GM04503 (cell line): Measurements from ENCODE around the gene HERPUD1.
A peak's percentile ranks its signal among the peaks of the same experiment; 100 is the strongest.

Source experiments
- DNase-seq: peaks from one replicate; pipeline ENCODE4 v3.0.0-alpha.2; 2012; ENCODE audit warnings: low read depth

The HERPUD1 gene

GRCh38 chr16:56910654-56911539 is 21.0 kb upstream of the HERPUD1 start:
- DNase-seq: peak; percentile 64

DNA sequence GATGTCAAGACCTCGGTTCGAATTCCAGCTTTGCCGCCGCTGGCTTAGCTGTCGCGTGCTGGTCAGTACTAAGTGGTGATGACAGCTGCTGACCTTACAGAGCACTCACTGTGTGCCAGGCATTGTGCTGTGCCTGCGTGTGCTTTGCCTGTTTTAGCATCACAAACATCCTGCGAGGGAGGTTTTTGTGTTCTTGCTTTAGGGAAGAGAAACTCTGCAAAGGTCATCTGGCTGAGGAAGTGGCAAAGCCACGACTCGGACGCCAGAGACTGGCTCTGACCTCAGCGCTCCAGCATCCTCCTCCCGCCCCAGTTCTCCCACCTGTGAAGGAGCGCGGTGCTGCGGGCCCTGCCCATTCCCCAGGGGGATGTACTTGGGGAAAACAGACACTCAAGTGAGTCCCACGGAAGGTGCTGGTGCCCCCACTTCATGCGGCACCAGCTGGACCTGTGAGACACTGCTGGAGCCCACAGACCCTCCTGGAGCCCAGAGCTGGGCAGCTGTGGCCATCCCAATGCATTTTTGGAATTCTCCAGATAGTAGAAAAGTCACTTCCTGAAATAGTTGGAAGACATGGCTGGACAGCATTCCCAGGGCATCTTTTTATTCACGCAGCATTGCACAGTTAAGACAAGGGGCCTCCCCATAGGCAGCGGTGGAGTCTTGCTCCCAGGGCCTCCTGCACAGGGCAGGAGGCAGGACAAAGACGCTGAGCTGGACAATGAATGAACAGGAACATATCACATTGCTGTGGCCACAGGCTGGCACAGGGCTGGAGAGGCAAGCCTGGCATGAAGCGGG is 20.0 kb upstream of the HERPUD1 start:
- DNase-seq: no peak

GRCh38 chr16:56912746-56913708 is 18.9 kb upstream of the HERPUD1 start:
- peak; percentile 87 for DNase-seq

DNA sequence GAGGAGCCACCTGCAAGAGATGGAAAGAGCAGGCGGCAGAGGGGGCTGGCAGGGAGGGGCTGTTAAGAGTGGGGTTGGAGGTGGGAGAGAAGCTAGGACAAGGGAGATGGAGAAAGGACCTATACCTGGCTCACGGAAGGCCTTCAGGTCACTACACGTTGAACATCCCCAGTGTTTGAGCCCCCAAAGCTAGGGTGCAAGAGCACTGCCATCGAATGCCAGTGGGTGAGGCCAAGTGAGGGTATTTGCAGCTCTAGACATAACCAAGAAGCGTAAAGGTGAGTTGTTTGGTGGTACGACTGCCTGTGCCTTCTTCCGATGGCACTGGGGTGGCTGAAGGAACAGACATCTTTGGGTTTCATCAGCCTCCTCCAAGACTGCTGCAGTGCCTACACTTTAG is 17.0 kb upstream of the HERPUD1 start:
- DNase-seq: no peak

DNA sequence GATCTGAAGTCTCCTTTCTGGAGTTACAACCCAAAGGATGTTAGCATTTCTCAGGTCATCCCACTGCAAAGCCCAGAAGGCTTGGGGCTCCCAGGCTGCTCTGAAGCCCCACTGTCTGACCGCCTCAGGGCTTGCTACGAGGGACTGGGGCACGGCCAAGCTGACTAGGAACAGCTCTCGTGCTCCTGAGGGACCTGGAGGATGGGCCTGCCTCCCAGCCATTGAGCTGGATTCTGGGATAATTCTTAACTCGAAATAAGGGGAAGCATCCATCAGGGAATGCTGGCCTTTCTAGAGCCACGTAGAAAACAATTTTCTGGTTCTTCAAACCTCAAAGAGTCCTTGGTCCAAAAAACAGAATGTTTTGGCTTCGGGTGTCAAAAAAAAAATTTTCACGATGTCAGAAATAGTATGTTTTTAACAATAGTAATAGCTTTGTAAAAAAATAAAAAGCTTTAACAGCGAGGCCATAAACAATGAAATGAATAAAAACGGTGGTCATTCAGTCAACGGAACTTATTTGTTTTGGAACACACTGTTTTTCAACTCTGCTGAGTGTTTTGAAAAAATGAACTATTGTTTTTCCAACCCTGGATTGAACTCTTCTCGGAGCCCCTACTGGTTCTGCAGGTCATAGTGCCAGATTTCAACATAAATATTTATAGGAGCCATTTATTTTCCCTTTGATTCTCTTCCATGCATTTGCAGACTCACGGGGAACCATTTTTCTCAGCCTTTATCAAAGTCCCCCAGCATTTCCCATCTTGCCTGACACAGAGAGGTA is 16.4 kb upstream of the HERPUD1 start:
- no peak for DNase-seq

- DNase-seq: no peak
Observed at GRCh38 chr16:56916571-56917403, 15.2 kb upstream of the HERPUD1 start.

GRCh38 chr16:56918467-56919012 is 13.4 kb upstream of the HERPUD1 start:
- DNase-seq: no peak

DNA sequence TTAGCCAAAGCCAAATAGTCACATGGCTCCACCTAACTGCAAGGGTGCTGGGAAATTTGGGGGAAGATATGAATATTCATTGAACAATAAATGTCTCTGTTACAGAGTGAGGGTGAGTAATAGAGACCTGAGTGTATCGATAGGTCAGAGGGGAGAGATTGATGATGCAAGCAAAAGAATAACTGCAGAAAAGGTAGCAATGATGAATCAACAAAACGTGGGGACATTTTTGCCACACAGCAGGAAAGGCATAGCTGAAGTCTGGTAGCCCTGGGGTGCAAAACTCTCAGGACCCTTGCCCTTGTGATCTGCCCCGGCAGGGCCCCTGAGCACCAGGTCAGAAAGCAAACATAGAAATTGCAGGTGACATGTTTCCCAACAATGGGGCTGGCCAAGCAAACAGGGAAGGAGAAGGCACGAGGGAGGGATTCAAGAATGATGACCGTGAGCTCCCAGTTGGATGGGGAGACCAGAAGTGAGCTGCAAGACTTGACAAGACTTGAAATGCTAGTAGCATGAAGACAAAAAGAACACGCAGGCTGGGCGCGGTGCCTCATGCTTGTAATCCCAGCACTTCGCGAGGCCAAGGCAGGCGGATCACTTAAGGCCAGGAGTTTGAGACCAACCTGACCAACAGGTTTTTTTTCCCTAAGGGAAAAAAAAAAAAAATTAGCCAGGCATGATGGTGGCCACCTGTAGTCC is 12.7 kb upstream of the HERPUD1 start:
- DNase-seq: no peak

DNA sequence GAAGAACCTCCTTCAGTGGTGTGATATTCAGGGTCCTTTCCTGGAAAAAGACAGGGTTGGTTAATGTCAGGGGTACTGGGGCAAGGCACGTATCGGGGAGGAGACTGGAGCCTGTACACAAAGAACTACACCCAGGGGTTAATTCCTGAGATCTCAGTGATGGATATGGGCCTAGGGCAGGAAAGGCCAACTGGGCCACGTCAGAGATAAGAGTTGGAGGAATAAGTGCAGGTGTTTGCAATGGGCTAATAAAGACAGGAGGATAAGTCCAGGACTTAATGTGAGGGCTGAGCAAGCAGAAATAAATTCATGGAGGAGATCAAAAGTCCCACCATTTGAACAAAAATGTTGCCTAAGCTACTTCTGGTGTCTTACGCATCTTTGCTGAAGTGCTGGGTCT is 10.4 kb upstream of the HERPUD1 start:
- no peak for DNase-seq

- DNase-seq: no peak
Observed at GRCh38 chr16:56923481-56924091, 8.4 kb upstream of the HERPUD1 start.

DNA sequence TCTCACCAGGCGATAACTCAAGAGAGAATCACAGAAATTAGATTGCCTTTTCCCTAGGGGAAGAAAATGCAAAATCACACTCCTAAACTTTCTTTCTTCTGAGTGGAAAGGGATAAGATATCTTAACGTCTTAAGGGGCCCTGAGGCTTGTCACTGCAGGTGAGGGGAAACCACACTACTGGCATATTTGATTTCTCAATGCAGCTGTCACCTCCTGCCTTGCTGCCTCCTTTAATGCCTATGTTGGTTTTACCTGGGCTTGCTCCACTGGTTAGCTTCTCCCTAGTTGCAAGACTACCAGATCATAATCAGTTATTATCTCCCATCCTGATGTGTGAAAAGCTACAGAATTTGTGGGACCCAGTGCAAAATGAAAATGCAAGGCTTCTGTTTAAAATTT is 4.5 kb upstream of the HERPUD1 start:
- DNase-seq: no peak

GRCh38 chr16:56929639-56930038 is 2.3 kb upstream of the HERPUD1 start:
- no peak for DNase-seq

DNA sequence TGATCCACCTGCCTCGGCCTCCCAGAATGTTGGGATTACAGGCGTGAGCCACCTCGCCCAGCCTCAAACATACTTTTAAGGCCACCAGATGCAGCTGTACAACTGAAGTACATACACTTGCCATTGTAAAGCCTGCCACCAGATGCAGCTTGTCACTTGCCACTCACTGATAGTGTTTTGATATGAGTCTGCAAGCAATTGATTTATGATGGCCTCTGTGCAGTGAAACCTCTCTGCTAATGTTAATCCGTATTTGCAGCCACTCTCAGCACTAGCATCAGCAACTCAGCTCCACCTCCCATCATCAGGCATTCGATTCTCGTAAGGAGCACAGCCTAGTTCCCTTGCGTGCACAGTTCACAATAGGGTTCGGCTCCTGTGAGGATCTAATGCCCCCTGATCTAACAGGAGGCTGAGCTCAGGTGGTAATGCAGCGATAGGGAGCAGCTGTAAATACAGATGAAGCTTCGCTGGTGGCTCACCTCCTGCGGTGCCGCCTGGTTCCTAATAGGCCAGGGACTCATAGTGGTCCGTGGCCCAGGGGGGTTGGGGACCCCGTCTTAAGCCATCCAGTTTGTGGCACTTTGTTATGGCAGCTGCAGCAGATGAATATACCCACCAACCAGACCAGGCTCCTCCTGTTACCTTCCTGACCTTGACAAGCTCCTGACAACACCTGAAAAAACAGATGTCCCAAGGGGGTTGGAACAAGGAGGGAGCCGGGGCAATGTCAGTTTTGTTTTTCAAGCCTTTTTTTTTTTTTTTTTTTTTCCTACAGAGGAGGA is 1.3 kb upstream of the HERPUD1 start:
- no peak for DNase-seq

GRCh38 chr16:56931271-56931891 is 561 bp upstream of the HERPUD1 start:
- DNase-seq: no peak

DNA sequence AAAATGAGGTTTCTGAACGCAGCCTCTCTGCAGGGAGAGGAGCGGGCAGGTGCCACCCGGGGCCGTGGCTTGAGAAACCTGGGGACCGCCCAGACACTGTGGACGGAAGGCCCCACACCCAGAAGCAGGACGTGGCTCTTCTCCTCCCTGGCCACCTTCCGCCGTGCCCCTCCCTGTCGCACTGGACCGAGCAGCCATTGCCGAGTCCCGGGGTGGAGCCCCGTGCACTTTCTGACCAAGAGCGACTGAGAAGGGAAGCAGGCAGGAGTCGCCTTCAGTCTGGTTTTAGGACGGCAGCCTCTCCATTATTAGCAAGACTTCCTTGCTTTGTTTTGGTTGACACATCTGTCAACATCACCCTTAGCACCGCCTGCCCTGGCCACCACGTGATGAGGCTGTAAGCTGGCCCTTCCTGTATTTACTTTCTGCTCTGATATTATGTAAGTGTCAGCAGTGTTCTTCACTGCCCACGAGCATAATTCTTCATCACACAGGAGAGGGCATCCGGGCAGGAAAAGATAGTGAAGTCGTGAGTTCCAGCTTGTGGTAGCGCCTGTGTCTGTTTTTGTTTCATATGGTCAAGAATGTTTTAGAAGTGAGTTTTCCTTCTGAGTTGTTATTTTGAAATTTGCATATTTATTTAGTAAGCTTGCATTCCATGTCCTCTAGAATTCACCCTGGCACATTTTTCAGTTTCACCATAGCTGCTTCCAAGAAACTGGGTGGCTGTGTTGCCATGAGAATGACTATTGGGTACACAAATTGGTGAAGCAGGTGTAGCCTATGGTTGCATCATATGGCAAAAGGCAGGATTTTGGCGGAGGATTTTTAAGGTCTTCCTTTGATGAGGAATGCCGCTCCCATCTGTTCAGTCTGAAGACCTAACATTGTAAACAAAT is 1.0 kb downstream of the HERPUD1 start:
- DNase-seq: peak; percentile 35

DNA sequence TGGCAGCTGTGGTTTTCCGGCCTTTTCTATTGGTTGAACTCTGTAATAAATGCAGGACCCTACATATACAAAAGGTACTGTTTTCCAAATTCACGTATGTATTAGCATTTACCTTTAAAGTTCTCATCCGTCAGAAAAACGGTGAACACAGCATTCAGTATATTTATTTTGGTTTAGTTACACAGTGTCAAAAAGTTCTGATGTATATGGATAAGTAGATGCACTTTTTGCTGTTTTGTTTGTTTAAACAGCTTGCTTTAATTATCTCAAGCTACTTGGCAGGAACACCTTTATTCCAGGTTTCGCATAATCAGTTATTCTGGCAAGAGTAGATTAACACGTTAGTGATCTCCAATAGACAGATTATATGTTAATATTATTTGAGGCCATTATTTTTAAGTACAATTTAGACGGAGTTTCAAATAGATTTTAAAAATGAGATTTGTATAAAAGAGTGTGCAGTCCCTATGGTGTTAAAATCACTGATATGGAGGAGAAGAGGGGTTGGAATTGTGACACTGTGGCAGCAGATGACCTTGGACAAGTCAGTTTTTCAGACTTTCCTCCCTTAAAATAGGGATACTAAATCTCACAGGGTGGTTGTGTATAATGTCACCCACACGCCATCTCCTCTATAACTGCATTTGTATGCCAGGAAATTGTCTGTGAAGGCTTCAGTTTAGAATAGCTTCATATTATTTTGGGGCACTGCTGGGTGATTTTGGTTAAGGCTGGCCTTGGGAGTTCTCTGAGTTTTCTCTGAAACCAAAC is 2.1 kb downstream of the HERPUD1 start:
- DNase-seq: no peak
